CD14-positive monocyte (primary cell): ENCODE measurements around the gene MMUT. TPM values are rescaled to one million over a fixed set of nuclear protein-coding genes. Genes with fewer than 3 reads are reported as not detected.

Experiments used
- DNase-seq, 3 donors: peaks; one replicate each; pipeline ENCODE4 v3.0.0-alpha.2; 2011 to 2022
- H2AFZ ChIP-seq: 2 replicates; pipeline ENCODE4 v1.6.0; 2012; ENCODE audit warnings: mild to moderate bottlenecking, low read depth, low read length, inconsistent platforms; ENCODE audit not compliant: insufficient read depth, poor library complexity, severe bottlenecking
- H3K27ac ChIP-seq, 2 donors: 1 replicate in 1 of 2; 2 replicates in 1 of 2; pipeline ENCODE4 v1.5.1; 2012 to 2013; ENCODE audit warnings: low read length in 2 of 2, control low read depth in 1 of 2, inconsistent platforms in 1 of 2, low read depth in 1 of 2, mild to moderate bottlenecking in 1 of 2
- H3K27me3 ChIP-seq, 2 donors: one replicate each; pipeline versions ENCODE4 v1.6.0 to v1.6.1; 2011 to 2013; ENCODE audit warnings: low read length in 2 of 2; ENCODE audit not compliant: control insufficient read depth in 2 of 2, insufficient read depth in 2 of 2
- H3K36me3 ChIP-seq, 2 donors: replicated peaks in 1 of 2; 1 replicate in 1 of 2; 2 replicates in 1 of 2; pipeline versions ENCODE4 v1.5.1 to v1.6.1; 2012 to 2013; ENCODE audit warnings: low read length in 2 of 2, control low read depth in 1 of 2, inconsistent platforms in 1 of 2, mild to moderate bottlenecking in 1 of 2; ENCODE audit not compliant: insufficient read depth in 2 of 2, control insufficient read depth in 1 of 2
- H3K4me1 ChIP-seq, 2 donors: 1 replicate in 1 of 2; 2 replicates in 1 of 2; pipeline versions ENCODE4 v1.5.1 to v1.6.1; 2012 to 2013; ENCODE audit warnings: low read length in 2 of 2, control low read depth in 1 of 2, inconsistent platforms in 1 of 2, mild to moderate bottlenecking in 1 of 2, moderate library complexity in 1 of 2; ENCODE audit not compliant: insufficient read depth in 2 of 2, control insufficient read depth in 1 of 2
- H3K4me2 ChIP-seq: replicated peaks from 2 replicates; pipeline ENCODE3; 2012; ENCODE audit warnings: low read length, moderate library complexity, mild to moderate bottlenecking; ENCODE audit not compliant: poor library complexity, severe bottlenecking; ENCODE audit errors: extremely low read depth
- H3K4me3 ChIP-seq, 3 experiments: fragments of 200-600 bp in 1 of 3; sonication (generic) in 1 of 3; replicated peaks in 1 of 3; 1 replicate in 2 of 3; 2 replicates in 1 of 3; pipeline ENCODE4 v1.5.1; 2011 to 2013; ENCODE audit warnings: low read length in 3 of 3, mild to moderate bottlenecking in 3 of 3, control low read depth in 2 of 3, low read depth in 2 of 3, inconsistent platforms in 1 of 3, moderate library complexity in 1 of 3
- H3K79me2 ChIP-seq: 2 replicates; pipeline ENCODE4 v1.6.0; 2012; ENCODE audit warnings: mild to moderate bottlenecking, control low read depth, inconsistent platforms, low read length, moderate library complexity; ENCODE audit not compliant: insufficient read depth
- H3K9ac ChIP-seq: 2 replicates; pipeline ENCODE4 v1.6.0; 2017; ENCODE audit warnings: low read length, mild to moderate bottlenecking; ENCODE audit not compliant: insufficient read depth, poor library complexity, severe bottlenecking
- H3K9me3 ChIP-seq, 2 donors: replicated peaks in 1 of 2; 1 replicate in 1 of 2; 2 replicates in 1 of 2; pipeline versions ENCODE4 v1.5.1 to v1.6.1; 2012 to 2013; ENCODE audit warnings: low read length in 2 of 2, control low read depth in 1 of 2; ENCODE audit not compliant: control insufficient read depth in 1 of 2, insufficient read depth in 1 of 2
- H4K20me1 ChIP-seq: 2 replicates; pipeline ENCODE4 v1.6.0; 2012; ENCODE audit warnings: mild to moderate bottlenecking, low read length, control low read depth, moderate library complexity; ENCODE audit not compliant: insufficient read depth
- H3K27ac Mint-ChIP-seq, 7 donors: one replicate each; pipeline ENCODE4 v1.8.0; 2020; ENCODE audit warnings: mild to moderate bottlenecking in 7 of 7, mixed read lengths in 7 of 7, moderate library complexity in 6 of 7, inconsistent platforms in 2 of 7
- H3K27me3 Mint-ChIP-seq, 3 donors: one replicate each; pipeline ENCODE4 v1.8.0; 2021 to 2022; ENCODE audit warnings: low read depth in 3 of 3, mild to moderate bottlenecking in 3 of 3, mixed read lengths in 3 of 3, moderate library complexity in 3 of 3, inconsistent platforms in 1 of 3
- H3K36me3 Mint-ChIP-seq, 2 donors: one replicate each; pipeline ENCODE4 v1.8.0; 2020; ENCODE audit warnings: mixed read lengths in 2 of 2, inconsistent platforms in 1 of 2, mild to moderate bottlenecking in 1 of 2
- H3K4me1 Mint-ChIP-seq: one replicate; pipeline ENCODE4 v1.8.0; 2020; ENCODE audit warnings: mild to moderate bottlenecking, mixed read lengths
- H3K4me3 Mint-ChIP-seq, 2 donors: one replicate each; pipeline ENCODE4 v1.8.0; 2020; ENCODE audit warnings: mild to moderate bottlenecking in 2 of 2, mixed read lengths in 2 of 2, moderate library complexity in 1 of 2
- H3K9me3 Mint-ChIP-seq, 7 donors: one replicate each; pipeline ENCODE4 v1.8.0; 2020 to 2022; ENCODE audit warnings: mixed read lengths in 7 of 7, mild to moderate bottlenecking in 6 of 7, moderate library complexity in 6 of 7, inconsistent platforms in 2 of 7
- CTCF ChIP-seq: fragments of 200-600 bp; IDR thresholded peaks from one replicate; pipeline ENCODE4 v1.8.0; 2022; ENCODE audit warnings: antibody characterized with exemption, mild to moderate bottlenecking
- WGBS: methylation state at CpG from one replicate; pipeline ENCODE4 v1.1.5; 2013; ENCODE audit warnings: missing lambda C conversion rate; ENCODE audit not compliant: insufficient coverage; 5-methylcytosine and 5-hydroxymethylcytosine counted together
- intact Hi-C, 2 donors: fragments of 100-400 bp; cut with micrococcal nuclease; formaldehyde crosslinking; loops; one replicate each; pipeline versions ENCODE4 v1.15.0 to v1.15.1; 2023
- polyA plus RNA-seq, 3 donors: library from polyadenylated mRNA; depleted of rRNA in 1 of 3; unstranded in 2 of 3; stranded (reverse) in 1 of 3; fragments of 300-500 nt in 2 of 3; fragments of >200 nt in 1 of 3; fragmentation: Illumina TruSeq in 2 of 3; gene quantifications; 1 replicate in 2 of 3; 2 replicates in 1 of 3; pipeline ENCODE4 v1.2.3, GENCODE V29; 2012 to 2021

MMUT gene
- polyA plus RNA-seq, 3 donors, result 3.2 to 9.2 (median 6.4) TPM

- Histone ChIP-seq H2AFZ (no peak within 1 kb of the TSS), H3K27ac (no peak within 1 kb of the TSS), H4K20me1 (no peaks in the 10 kb centered on the region), H3K9me3 (no peaks in the 10 kb centered on the region), H3K36me3 (no peaks in the 10 kb centered on the region), H3K79me2 (no peaks in the 10 kb centered on the region), H3K4me1 (no peaks in the 10 kb centered on the region), H3K27me3 (no peaks in the 10 kb centered on the region), H3K4me2 (no peak within 1 kb of the TSS), H3K9ac (no peak within 1 kb of the TSS), H3K4me3 (no peak within 1 kb of the TSS)
- Mint-ChIP-seq H3K4me3 (no peak within 1 kb of the TSS), H3K9me3 (no peaks in the 10 kb centered on the region), H3K27ac (peak within 1 kb of the TSS in 1 of 7 donors; percentile 43), H3K27me3 (peaks cover 0 to 2% (median 2%) of the 10 kb centered on the region in 3 donors), H3K36me3 (peaks cover 3 to 5% of the 10 kb centered on the region in 2 donors), H3K4me1 (no peaks in the 10 kb centered on the region)
- no peak for TF ChIP-seq CTCF
- no peak for DNase-seq
- intact Hi-C loops, result no loop called here
- WGBS, result no CpG with 5 or more reads among the region's 2 CpGs
These were observed 36.6 kb upstream of the MMUT start, which contains the start of gene GLYATL3 for GRCh38 chr6:49499623-49500022. Gene GLYATL3 (plus strand): TSS chr6:49499923. CDS start chr6:49511991, 12,068 bp downstream.

- no peak overlapping the region for H3K4me3 Mint-ChIP-seq
- WGBS, result no CpG with 5 or more reads among the region's 1 CpG
- no peak for TF ChIP-seq CTCF
These were observed 36.1 kb upstream of the MMUT start for GRCh38 chr6:49499126-49499525.

More at GRCh38 chr6:49499126-49499525, 36.1 kb upstream of the MMUT start:
- no peak overlapping the region for H3K4me3 ChIP-seq
- no peak overlapping the region for H3K27ac ChIP-seq
- peaks cover 3 to 8% of the 10 kb centered on the region in 2 donors for H3K36me3 Mint-ChIP-seq
- no peak for DNase-seq
- H3K79me2 ChIP-seq, result no peaks in the 10 kb centered on the region
- no peak overlapping the region for H3K27ac Mint-ChIP-seq
- no peaks in the 10 kb centered on the region for H3K27me3 ChIP-seq
- H3K4me1 Mint-ChIP-seq, result no peaks in the 10 kb centered on the region
- no peaks in the 10 kb centered on the region for H4K20me1 ChIP-seq
- H3K4me2 ChIP-seq, result no peak overlapping the region
- peaks cover 0 to 2% (median 2%) of the 10 kb centered on the region in 3 donors for H3K27me3 Mint-ChIP-seq
- no peak overlapping the region for H3K9ac ChIP-seq
- H3K4me1 ChIP-seq, result no peaks in the 10 kb centered on the region
- no peaks in the 10 kb centered on the region for H3K9me3 Mint-ChIP-seq
- no peak overlapping the region for H2AFZ ChIP-seq
- intact Hi-C loops, result no loop called here
- H3K36me3 ChIP-seq, result peaks cover 0 to 2% of the 10 kb centered on the region in 2 donors
- no peaks in the 10 kb centered on the region for H3K9me3 ChIP-seq
